HS-5 (cell line): Measurements from ENCODE around the gene SETBP1.
A peak's percentile ranks its signal among the peaks of the same experiment; 100 is the strongest.

ENCODE experiments used
- DNase-seq: peaks from one replicate; pipeline ENCODE4 v3.0.0-alpha.2; 2012; ENCODE audit warnings: low read depth

The SETBP1 gene

GRCh38 chr18:44761812-44762211 is 81.1 kb downstream of the SETBP1 start:
- DNase-seq, result no peak

- DNase-seq, result no peak
These were observed 82.6 kb downstream of the SETBP1 start for GRCh38 chr18:44763327-44763726.

- no peak for DNase-seq
These were observed 84.2 kb downstream of the SETBP1 start for GRCh38 chr18:44764863-44765262.

GRCh38 chr18:44765456-44765855 is 84.8 kb downstream of the SETBP1 start:
- no peak for DNase-seq

- no peak for DNase-seq
These were observed 85.8 kb downstream of the SETBP1 start for GRCh38 chr18:44766450-44766849.

GRCh38 chr18:44767807-44768206 is 87.1 kb downstream of the SETBP1 start:
- no peak for DNase-seq

GRCh38 chr18:44770641-44771040 is 90.0 kb downstream of the SETBP1 start:
- no peak for DNase-seq

GRCh38 chr18:44771572-44771955 is 90.9 kb downstream of the SETBP1 start:
- no peak for DNase-seq

GRCh38 chr18:44771956-44772917 is 91.5 kb downstream of the SETBP1 start:
- DNase-seq, result no peak

- no peak for DNase-seq
These were observed 93.0 kb downstream of the SETBP1 start for GRCh38 chr18:44773640-44774155.

- no peak for DNase-seq
These were observed 93.5 kb downstream of the SETBP1 start for GRCh38 chr18:44774191-44774590.

GRCh38 chr18:44777457-44778192 is 96.9 kb downstream of the SETBP1 start:
- DNase-seq, result no peak

GRCh38 chr18:44778788-44779187 is 98.1 kb downstream of the SETBP1 start:
- no peak for DNase-seq

- no peak for DNase-seq
These were observed 99.1 kb downstream of the SETBP1 start for GRCh38 chr18:44779753-44780292.

GRCh38 chr18:44781886-44782285 is 101.2 kb downstream of the SETBP1 start:
- peak; percentile 5 for DNase-seq

- DNase-seq, result no peak
These were observed 101.9 kb downstream of the SETBP1 start for GRCh38 chr18:44782617-44783016.

- no peak for DNase-seq
These were observed 102.7 kb downstream of the SETBP1 start for GRCh38 chr18:44783371-44783770.

GRCh38 chr18:44786257-44786656 is 105.6 kb downstream of the SETBP1 start:
- DNase-seq, result no peak

GRCh38 chr18:44786688-44787087 is 106.0 kb downstream of the SETBP1 start:
- DNase-seq, result no peak

GRCh38 chr18:44788334-44788733 is 107.6 kb downstream of the SETBP1 start:
- DNase-seq, result no peak

GRCh38 chr18:44789710-44790109 is 109.0 kb downstream of the SETBP1 start:
- DNase-seq, result no peak

GRCh38 chr18:44790860-44791259 is 110.2 kb downstream of the SETBP1 start:
- no peak for DNase-seq

GRCh38 chr18:44791520-44791919 is 110.8 kb downstream of the SETBP1 start:
- DNase-seq, result no peak
